Cortex of kidney (tissue), 1 donor: Measurements from ENCODE around the gene NFS1.
"Not testable (repeated sequence)": the region's sequence is repeated elsewhere in the genome, so short reads cannot be mapped to it uniquely, and the experiment has no call there.

Experiments used
- DNase-seq: peaks from one replicate; lab custom pipeline; 2025; lab: John Stamatoyannopoulos, UW

NFS1 gene

GRCh38 chr20:35729836-35730582, 30.9 kb upstream of the NFS1 start:
- no peak for DNase-seq

- no peak for DNase-seq
These were observed 30.2 kb upstream of the NFS1 start for GRCh38 chr20:35729283-35729807.

GRCh38 chr20:35726842-35727711, 27.9 kb upstream of the NFS1 start:
- no peak for DNase-seq

- no peak for DNase-seq
These were observed 25.4 kb upstream of the NFS1 start for GRCh38 chr20:35724321-35725230.

GRCh38 chr20:35723652-35724320, 24.6 kb upstream of the NFS1 start:
- not testable (repeated sequence) for DNase-seq

GRCh38 chr20:35723275-35723639, 24.1 kb upstream of the NFS1 start:
- not testable (repeated sequence) for DNase-seq

- no peak for DNase-seq
These were observed 22.5 kb upstream of the NFS1 start for GRCh38 chr20:35721621-35722020.

- DNase-seq: no peak
These were observed 22.1 kb upstream of the NFS1 start for GRCh38 chr20:35721219-35721618.

GRCh38 chr20:35720165-35721123, 21.3 kb upstream of the NFS1 start:
- DNase-seq: no peak

- DNase-seq: no peak
These were observed 20.6 kb upstream of the NFS1 start for GRCh38 chr20:35719717-35720116.

- DNase-seq: no peak
These were observed 20.0 kb upstream of the NFS1 start for GRCh38 chr20:35718972-35719635.

- not testable (repeated sequence) for DNase-seq
These were observed 19.2 kb upstream of the NFS1 start for GRCh38 chr20:35718321-35718720.

GRCh38 chr20:35716330-35716729, 17.2 kb upstream of the NFS1 start:
- no peak for DNase-seq

- no peak for DNase-seq
These were observed 16.5 kb upstream of the NFS1 start for GRCh38 chr20:35715652-35716051.

- DNase-seq: no peak
These were observed 15.0 kb upstream of the NFS1 start for GRCh38 chr20:35714127-35714526.

GRCh38 chr20:35713120-35713519, 14.0 kb upstream of the NFS1 start:
- not testable (repeated sequence) for DNase-seq

GRCh38 chr20:35711588-35712209, 12.5 kb upstream of the NFS1 start:
- no peak for DNase-seq

GRCh38 chr20:35710884-35711587, 11.9 kb upstream of the NFS1 start:
- no peak for DNase-seq

GRCh38 chr20:35710039-35710438, 10.9 kb upstream of the NFS1 start:
- DNase-seq: no peak
